ENCODE measurements around the gene EFCC1. TPM values are rescaled to one million over a fixed set of nuclear protein-coding genes. Genes with fewer than 3 reads are reported as not detected.

EFCC1 gene
- total RNA-seq, 1 experiment from 2014 or later: 1.0 TPM

DNA sequence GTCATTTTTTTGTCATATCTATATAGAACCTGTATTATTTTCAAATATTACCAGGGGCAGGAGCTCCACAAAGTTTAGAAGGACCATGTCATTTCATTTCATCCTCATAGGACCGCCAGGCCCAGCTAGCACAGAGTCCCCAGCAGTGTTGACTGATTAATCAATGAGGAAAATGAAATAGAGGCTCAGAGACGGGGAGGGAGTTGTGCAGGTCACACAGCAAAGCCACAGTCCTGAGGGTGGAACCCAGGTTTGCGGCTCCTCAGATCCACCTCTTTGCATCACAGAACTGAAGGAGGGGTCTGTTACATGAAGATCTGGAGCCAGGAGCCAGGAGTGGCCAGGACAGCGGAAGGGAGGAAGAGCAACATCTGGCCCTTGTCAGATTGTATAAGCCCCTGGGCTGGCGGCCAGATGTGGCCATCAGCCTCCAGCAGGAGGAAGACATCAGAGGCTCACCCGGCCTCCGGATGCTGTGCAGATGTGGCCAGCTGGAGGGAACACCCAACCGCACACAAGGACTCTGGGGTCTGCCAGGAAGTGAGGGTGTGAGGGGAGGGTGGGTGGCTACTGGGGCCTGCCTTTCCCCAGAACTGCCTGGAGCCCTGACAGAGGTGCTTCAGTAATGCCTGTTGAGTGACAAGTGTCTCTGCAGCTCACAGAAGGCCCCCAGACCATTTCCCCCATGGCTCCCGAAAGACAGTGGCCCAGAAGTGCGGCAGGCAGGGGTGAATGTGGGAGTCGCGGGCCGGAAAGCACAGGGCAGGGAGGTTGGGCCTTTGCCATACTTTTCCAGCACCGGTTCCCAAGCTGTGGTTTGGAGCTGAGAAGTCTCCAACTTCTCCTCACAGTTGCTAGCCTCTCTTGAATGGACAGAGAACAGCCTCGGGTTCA lies 21.3 kb downstream of the EFCC1 start:
- Histone ChIP-seq H3K79me2 (ENCODE audit: insufficient read depth, low read length) (no peaks in the 10 kb centered on the region), H3K4me3 (replicated peaks in 1 of 2; ENCODE audit: low read depth in 1 of 2, low read length in 2 of 2) (no peak overlapping the region), H3K36me3 (ENCODE audit: control insufficient read depth in 1 of 2, insufficient read depth in 2 of 2, low read length in 2 of 2) (no peaks in the 10 kb centered on the region), H3K9ac (ENCODE audit: low read length) (no peak overlapping the region), H3K27me3 (ENCODE audit: insufficient read depth, low read length) (no peaks in the 10 kb centered on the region), H3K4me1 (ENCODE audit: control insufficient read depth in 1 of 2, insufficient read depth in 2 of 2, low read length in 2 of 2) (peaks cover 17 to 27% of the 10 kb centered on the region in 2 experiments), H3K9me2 (ENCODE audit: insufficient read depth) (no peaks in the 10 kb centered on the region), H2AFZ (ENCODE audit: low read depth, low read length, poor library complexity, severe bottlenecking) (no peak overlapping the region), H3K9me3 (ENCODE audit: control insufficient read depth in 1 of 2, insufficient read depth in 1 of 2, low read depth in 1 of 2, low read length in 2 of 2) (no peaks in the 10 kb centered on the region), H4K20me1 (ENCODE audit: insufficient read depth) (no peaks in the 10 kb centered on the region), H3K4me2 (ENCODE audit: low read length) (no peak overlapping the region), H3K27ac (ENCODE audit: low read depth, low read length) (no peak overlapping the region)
- TF ChIP-seq JUND (IDR thresholded peaks at IDR 0.05) (no peak), TCF7L2 (IDR thresholded peaks at IDR 0.05; ENCODE audit: borderline replicate concordance, extremely low read depth, insufficient read depth, insufficient read length) (no peak), SP1 (IDR thresholded peaks at IDR 0.05; ENCODE audit: low read depth) (no peak)
- TF ChIP-seq, protein P1, sequence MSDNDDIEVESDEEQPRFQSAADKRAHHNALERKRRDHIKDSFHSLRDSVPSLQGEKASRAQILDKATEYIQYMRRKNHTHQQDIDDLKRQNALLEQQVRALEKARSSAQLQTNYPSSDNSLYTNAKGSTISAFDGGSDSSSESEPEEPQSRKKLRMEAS (IDR thresholded peaks at IDR 0.05): no peak
- TF ChIP-seq, protein P2, sequence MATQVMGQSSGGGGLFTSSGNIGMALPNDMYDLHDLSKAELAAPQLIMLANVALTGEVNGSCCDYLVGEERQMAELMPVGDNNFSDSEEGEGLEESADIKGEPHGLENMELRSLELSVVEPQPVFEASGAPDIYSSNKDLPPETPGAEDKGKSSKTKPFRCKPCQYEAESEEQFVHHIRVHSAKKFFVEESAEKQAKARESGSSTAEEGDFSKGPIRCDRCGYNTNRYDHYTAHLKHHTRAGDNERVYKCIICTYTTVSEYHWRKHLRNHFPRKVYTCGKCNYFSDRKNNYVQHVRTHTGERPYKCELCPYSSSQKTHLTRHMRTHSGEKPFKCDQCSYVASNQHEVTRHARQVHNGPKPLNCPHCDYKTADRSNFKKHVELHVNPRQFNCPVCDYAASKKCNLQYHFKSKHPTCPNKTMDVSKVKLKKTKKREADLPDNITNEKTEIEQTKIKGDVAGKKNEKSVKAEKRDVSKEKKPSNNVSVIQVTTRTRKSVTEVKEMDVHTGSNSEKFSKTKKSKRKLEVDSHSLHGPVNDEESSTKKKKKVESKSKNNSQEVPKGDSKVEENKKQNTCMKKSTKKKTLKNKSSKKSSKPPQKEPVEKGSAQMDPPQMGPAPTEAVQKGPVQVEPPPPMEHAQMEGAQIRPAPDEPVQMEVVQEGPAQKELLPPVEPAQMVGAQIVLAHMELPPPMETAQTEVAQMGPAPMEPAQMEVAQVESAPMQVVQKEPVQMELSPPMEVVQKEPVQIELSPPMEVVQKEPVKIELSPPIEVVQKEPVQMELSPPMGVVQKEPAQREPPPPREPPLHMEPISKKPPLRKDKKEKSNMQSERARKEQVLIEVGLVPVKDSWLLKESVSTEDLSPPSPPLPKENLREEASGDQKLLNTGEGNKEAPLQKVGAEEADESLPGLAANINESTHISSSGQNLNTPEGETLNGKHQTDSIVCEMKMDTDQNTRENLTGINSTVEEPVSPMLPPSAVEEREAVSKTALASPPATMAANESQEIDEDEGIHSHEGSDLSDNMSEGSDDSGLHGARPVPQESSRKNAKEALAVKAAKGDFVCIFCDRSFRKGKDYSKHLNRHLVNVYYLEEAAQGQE (IDR thresholded peaks at IDR 0.05; ENCODE audit: low read depth): no peak
- no peak for ATAC-seq
- ChIA-PET CTCF (no interaction called here), POLR2A (interaction anchor here (1.2 kb wide), 1 partner anchor 31 kb away, joined by 3 read pairs; no protein-coding TSS in a partner anchor), RAD21 (ENCODE audit: low non-redundant PET in 1 of 2, low total read pairs in 2 of 2, uncharacterized antibody in 2 of 2, unreplicated experiment in 2 of 2) (no interaction called here)
- DNase-seq (ENCODE audit: low read depth, low spot score): no peak
- no TSS peak for BruUV-seq (replicated peaks)
- intact Hi-C loops (cut with micrococcal nuclease): loop anchor here (10.0 kb wide), 1 partner anchor 222 kb away; the partner anchor contains the start of gene COPG1
